Cardiac ventricle fibroblast (primary cell): ENCODE results near the gene TRIM47. TPM values are rescaled to one million over a fixed set of nuclear protein-coding genes. Genes with fewer than 3 reads are reported as not detected.

Source experiments
- total RNA-seq: library from RNA; depleted of rRNA; stranded (reverse); fragments of >200 nt; gene quantifications from 2 replicates; pipeline ENCODE4 v1.2.3, GENCODE V29; 2015

TRIM47 gene, protein sequence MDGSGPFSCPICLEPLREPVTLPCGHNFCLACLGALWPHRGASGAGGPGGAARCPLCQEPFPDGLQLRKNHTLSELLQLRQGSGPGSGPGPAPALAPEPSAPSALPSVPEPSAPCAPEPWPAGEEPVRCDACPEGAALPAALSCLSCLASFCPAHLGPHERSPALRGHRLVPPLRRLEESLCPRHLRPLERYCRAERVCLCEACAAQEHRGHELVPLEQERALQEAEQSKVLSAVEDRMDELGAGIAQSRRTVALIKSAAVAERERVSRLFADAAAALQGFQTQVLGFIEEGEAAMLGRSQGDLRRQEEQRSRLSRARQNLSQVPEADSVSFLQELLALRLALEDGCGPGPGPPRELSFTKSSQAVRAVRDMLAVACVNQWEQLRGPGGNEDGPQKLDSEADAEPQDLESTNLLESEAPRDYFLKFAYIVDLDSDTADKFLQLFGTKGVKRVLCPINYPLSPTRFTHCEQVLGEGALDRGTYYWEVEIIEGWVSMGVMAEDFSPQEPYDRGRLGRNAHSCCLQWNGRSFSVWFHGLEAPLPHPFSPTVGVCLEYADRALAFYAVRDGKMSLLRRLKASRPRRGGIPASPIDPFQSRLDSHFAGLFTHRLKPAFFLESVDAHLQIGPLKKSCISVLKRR
- total RNA-seq, result 31.0 and 35.9 TPM in 2 replicates

DNA sequence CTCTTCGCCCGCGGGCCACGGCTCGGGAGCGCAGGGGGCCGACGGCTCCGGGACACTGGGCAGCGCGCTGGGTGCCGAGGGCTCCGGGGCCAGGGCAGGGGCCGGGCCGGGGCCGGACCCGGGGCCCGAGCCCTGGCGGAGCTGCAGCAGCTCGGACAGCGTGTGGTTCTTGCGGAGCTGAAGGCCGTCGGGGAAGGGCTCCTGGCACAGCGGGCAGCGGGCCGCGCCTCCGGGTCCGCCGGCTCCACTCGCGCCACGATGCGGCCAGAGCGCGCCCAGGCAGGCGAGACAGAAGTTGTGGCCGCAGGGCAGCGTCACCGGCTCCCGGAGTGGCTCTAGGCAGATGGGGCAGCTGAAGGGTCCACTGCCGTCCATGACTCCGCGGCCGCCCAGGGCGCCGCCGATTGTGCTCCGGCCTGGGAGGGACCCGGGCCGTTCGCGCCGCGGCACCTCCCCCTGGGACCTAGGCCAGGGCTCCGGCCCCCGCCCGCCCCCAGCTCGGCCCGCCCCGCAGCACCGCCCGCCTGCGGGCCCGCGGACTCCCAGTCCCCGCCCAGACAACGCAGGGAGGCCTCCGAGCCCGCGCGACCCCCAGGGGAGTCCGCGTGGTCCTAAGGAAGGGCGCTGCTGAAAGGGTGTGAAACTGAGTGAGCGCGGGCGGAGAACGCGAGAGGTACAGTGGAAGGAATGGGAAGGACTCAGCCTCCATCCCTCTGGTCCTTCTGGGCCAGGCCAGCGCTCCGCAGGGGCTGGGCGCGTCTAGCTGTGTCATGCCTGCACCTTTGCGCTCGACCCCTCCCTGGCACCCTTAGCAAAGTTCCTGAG, at the start of gene TRIM47:
Gene TRIM47 (minus strand): TSS at position 408 of the 825 bp plus-strand sequence. CDS start 33 bp downstream, at position 375.

DNA sequence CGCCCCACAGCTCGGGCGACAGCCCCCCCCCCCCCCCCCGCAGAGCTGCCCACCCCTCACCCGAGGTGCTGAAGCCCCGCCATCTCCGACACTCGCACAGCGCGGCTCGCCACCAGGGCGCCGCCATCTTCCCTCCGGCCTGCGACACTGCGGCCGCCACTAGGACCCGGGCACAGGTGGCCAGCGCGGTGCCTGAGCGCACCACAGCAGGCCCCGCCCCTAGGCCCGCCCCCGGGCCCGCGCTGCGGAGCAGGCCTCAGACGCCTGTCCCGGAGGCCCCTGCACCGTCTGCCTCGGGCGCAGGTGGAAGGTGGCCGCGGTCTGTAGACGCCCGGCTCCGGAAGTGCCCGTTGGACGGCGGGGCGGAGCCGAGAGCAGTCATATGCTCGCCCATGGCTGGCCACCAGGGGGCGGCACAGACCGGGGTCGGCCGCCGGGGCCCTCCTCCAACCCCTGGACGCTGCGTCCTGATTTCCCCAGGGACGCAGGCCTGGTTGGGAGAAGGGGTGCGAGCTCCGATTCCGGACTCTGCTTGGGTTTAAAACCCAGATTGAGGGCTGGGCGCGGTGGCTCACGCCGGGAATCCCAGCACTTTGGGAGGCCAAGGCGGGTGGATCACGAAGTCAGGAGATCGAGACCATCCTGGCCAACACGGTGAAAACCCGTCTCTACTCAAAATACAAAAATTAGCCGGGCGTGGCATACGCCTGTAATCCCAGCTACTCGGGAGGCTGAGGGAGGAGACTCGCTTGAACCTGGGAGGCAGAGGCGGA, 26.6 kb upstream of the TRIM47 start, which contains the start of gene MRPL38:
Gene MRPL38 (minus strand): TSS at position 136 of the 773 bp plus-strand sequence. CDS start 9 bp downstream, at position 127.

DNA sequence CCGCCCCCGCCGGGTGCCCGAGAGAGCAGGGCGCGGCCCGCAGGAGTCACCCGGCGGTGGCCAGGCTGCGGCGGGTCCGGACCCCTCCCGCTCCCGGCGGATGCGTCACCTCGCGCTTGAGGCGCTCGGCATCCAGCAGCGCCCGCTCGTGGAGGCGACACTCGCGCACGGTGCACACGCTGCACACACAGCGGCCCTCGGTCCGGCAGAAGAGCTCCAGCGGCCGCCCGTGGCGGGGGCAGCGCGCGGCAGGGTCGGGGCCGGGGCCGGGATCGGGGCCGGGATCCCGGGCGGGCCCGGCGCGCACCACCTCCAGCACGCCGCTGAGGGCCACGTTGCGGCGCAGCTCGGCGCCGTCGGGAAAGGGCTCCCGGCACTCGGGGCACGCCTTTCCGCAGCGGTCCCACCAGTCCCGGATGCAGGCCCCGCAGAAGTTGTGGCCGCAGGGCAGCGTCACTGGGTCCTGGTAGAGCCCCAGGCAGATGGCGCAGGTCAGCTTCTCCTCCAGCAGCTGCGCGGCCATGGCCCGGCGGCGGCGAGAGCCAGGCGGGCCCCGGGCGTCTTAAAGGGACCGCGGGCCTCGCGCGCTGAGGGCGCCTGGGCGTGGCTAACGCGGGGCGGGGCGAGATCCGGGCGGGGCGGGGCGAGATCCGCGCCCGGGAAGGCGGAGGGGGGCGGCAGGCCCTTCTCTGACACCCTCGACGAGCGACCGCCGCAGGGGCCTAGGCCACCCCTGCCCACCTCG, 18.2 kb upstream of the TRIM47 start, which contains the start of gene TRIM65:
Gene TRIM65 (minus strand): TSS at position 537 of the 745 bp plus-strand sequence. CDS start 14 bp downstream, at position 523.

DNA sequence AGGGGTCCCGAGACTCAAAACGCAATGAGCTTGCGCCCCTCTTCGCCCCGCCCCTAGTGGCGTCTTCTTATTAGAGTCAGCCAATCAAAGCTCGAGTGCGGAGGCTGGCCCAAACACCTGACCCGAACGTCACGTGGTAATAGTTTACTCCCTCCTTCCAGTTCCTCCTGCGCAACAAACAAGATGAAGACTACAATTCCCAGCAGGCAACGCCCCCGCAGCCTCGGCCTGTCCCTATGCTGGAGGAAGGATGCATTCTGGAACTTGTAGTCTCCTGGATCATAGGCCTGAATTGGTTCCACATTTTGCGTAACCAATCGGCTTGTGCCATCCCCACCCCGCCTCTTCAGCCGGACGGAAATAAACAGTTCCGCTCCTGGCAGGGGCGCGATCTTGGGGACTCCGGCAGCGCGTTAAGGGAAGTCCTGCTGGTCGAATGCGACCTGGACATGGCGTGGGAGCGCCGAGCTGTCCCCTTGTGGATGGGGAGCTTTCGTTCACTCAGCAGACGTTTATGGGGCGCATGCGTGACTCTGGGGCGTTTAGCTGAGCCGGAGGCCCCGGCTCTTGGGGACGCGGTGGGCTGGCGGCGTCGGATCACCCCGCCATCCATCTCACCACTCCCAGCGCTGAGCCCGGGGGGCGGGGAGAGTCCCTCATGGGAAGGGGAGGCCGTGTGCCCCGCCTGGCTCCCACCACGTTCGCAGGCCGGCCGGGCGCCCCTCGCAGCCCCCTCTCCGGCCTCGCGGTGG, 22.9 kb downstream of the TRIM47 start, which contains the start of gene WBP2:
Gene WBP2 (minus strand): TSS at position 26 of the 752 bp plus-strand sequence. CDS start 38 bp downstream, outside the sequence.

DNA sequence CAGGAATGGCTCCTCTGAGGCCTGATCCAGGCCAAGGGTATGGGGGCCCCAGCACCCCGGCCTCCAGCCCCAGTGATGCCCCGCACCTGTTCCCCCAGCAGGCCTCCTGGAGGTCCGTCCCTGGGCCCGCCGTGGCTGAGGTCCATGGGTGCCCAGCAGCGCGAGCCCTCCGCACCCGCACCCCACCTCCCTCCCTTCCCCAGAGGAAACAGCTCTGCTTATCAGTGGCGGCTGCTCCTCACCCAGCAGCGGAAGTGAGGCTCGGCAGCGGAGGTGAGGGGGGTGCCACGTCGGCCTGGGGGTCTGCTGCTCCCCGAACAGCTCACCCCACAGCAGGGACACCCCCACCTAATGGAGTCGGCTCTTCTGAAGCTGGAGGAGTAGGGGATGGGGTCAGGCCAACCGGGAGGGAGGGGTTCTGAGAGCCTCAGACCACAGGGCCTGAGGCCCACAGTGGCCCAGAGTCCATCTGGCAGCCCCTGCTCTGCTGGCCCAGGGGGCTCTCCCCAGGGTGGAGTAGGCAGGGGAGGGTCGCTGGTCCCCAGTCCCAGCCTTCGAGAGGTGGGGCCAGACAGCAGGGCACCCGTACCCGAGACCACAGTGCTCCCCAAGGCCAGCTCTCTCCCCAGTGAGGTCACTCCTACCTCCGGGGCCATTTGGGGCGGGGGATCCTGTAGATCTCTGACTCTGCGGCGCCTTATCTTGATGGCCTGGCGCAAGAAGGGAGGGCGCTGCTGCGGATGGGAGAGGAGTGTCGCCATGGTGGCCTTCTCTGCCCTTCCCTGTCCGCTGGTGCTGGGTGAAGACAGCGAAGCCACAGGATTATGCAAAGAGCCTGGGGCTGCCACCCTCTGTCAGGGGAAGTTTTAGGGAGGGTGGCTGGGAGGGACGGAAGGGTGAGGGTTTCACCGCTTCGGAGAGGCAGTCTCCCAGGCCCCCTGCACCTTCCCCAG, 34.5 kb downstream of the TRIM47 start, which contains the start of gene UNC13D:
Gene UNC13D (minus strand): TSS at position 828 of the 953 bp plus-strand sequence. CDS start 67 bp downstream, at position 761.

Other genes with a start within 250 kb of the TRIM47 start
- not detected in 2 replicates for gene SMIM5, start 245.1 kb downstream of the TRIM47 start, total RNA-seq
- 10.3 and 13.6 TPM in 2 replicates for gene RECQL5, start 211.4 kb downstream of the TRIM47 start, total RNA-seq
- gene SAP30BP, start 211.2 kb downstream of the TRIM47 start, total RNA-seq, result 32.4 and 36.3 TPM in 2 replicates
- gene ITGB4, start 157.1 kb downstream of the TRIM47 start, total RNA-seq, result 0.25 and 0.59 TPM in 2 replicates
- gene GALK1, start 113.4 kb downstream of the TRIM47 start, total RNA-seq, result 20.0 and 26.4 TPM in 2 replicates
- 22.0 and 26.1 TPM in 2 replicates for gene UNK, start 93.8 kb downstream of the TRIM47 start, total RNA-seq
- gene UNC13D, start 34.2 kb downstream of the TRIM47 start, total RNA-seq, result 0.12 and 0.20 TPM in 2 replicates
- 35.1 and 43.8 TPM in 2 replicates for gene WBP2, start 23.2 kb downstream of the TRIM47 start, total RNA-seq
- 23.9 and 24.8 TPM in 2 replicates for gene TRIM65, start 18.4 kb upstream of the TRIM47 start, total RNA-seq
- gene MRPL38, start 26.3 kb upstream of the TRIM47 start, total RNA-seq, result 22.2 and 30.8 TPM in 2 replicates
- 2.7 and 9.9 TPM in 2 replicates for gene FBF1, start 62.5 kb upstream of the TRIM47 start, total RNA-seq
- gene ACOX1, start 100.6 kb upstream of the TRIM47 start, total RNA-seq, result 37.6 and 47.4 TPM in 2 replicates
- gene TEN1, start 100.7 kb upstream of the TRIM47 start, total RNA-seq, result 9.2 and 13.2 TPM in 2 replicates
- gene CDK3, start 122.3 kb upstream of the TRIM47 start, total RNA-seq, result 1.6 and 2.4 TPM in 2 replicates
- not detected in 2 replicates for gene EVPL, start 148.7 kb upstream of the TRIM47 start, total RNA-seq
- 40.8 and 48.2 TPM in 2 replicates for gene SRP68, start 193.9 kb upstream of the TRIM47 start, total RNA-seq
- not detected in 2 replicates for gene GALR2, start 196.2 kb upstream of the TRIM47 start, total RNA-seq
- not detected in 2 replicates for gene ZACN, start 200.6 kb upstream of the TRIM47 start, total RNA-seq
- gene EXOC7, start 225.2 kb upstream of the TRIM47 start, total RNA-seq, result 44.9 and 59.0 TPM in 2 replicates